Large intestine (tissue), 3 donors: ENCODE results near the gene BTD. TPM values are rescaled to one million over a fixed set of nuclear protein-coding genes. Genes with fewer than 3 reads are reported as not detected.
"Not testable (repeated sequence)": the region's sequence is repeated elsewhere in the genome, so short reads cannot be mapped to it uniquely, and the experiment has no call there.

Source experiments
- DNase-seq, 2 donors: peaks; one replicate each; pipeline versions ENCODE4 v3.0.0 to v3.0.0-alpha.2; 2013
- H3K27ac ChIP-seq: one replicate; pipeline ENCODE4 v1.5.1; 2013; ENCODE audit warnings: low read length
- H3K27me3 ChIP-seq: 2 replicates; pipeline ENCODE4 v1.6.1; 2013; ENCODE audit warnings: low read length; ENCODE audit not compliant: control insufficient read depth, insufficient read depth
- H3K36me3 ChIP-seq: 2 replicates; pipeline ENCODE4 v1.6.1; 2013; ENCODE audit warnings: low read length; ENCODE audit not compliant: control insufficient read depth, insufficient read depth
- H3K4me1 ChIP-seq: one replicate; pipeline ENCODE4 v1.6.1; 2013; ENCODE audit warnings: low read length; ENCODE audit not compliant: control insufficient read depth, insufficient read depth
- H3K4me3 ChIP-seq: one replicate; pipeline ENCODE4 v1.5.1; 2013; ENCODE audit warnings: low read length
- H3K9me3 ChIP-seq: one replicate; pipeline ENCODE4 v1.6.1; 2013; ENCODE audit warnings: mild to moderate bottlenecking, low read depth, low read length, moderate library complexity; ENCODE audit not compliant: control insufficient read depth
- WGBS: methylation state at CpG from one replicate; pipeline ENCODE4 v1.1.5; 2013; ENCODE audit warnings: low lambda C conversion rate; ENCODE audit not compliant: insufficient coverage; 5-methylcytosine and 5-hydroxymethylcytosine counted together
- polyA plus RNA-seq: library from polyadenylated mRNA; unstranded; fragments of 120-200 nt; gene quantifications from one replicate; pipeline ENCODE4 v1.2.1, GENCODE V29; 2013

BTD gene
- polyA plus RNA-seq, 1 donor: 27.8 TPM

DNA sequence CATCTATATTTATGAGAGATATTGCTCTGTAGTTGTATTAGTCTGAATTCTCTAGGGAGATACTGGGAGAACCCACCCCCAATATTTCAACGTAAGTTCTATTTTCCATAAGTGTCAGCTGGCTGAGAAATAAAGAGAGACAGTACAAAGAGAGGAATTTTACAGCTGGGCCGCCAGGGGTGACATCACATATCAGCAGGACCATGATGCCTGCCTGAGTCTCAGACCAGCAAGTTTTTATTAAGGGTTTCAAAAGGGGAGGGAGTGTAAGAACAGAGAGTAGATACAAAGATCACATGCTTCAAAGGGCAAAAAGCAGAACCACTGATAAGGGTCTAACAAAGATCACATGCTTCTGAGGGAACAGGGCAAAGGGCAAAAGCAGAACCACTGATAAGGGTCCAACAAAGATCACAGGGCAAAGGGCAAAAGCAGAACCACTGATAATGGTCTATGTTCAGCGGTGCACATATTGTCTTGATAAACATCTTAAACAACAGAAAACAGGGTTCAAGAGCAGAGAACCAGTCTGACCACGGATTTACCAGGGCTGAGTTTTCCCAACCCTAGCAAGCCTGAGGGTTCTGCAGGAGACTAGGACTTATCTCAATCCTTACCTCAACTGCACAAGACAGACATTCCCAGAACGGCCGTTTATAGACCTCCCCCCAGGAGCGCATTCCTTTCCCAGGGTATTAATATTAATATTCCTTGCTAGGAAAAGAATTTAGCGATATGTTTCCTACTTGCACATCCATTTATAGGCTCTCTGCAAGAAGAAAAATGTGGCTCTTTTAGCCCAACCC, 18.3 kb downstream of the BTD start:
- Histone ChIP-seq H3K9me3 (peaks cover 23% of the 10 kb centered on the region), H3K27ac (peak overlapping the region; percentile 82)
- WGBS: no CpG with 5 or more reads among the region's 8 CpGs
- H3K36me3 ChIP-seq, H3K4me1 ChIP-seq, H3K27me3 ChIP-seq, H3K4me3 ChIP-seq: not testable (repeated sequence)
- peak; percentile 34 to 62 for DNase-seq

DNA sequence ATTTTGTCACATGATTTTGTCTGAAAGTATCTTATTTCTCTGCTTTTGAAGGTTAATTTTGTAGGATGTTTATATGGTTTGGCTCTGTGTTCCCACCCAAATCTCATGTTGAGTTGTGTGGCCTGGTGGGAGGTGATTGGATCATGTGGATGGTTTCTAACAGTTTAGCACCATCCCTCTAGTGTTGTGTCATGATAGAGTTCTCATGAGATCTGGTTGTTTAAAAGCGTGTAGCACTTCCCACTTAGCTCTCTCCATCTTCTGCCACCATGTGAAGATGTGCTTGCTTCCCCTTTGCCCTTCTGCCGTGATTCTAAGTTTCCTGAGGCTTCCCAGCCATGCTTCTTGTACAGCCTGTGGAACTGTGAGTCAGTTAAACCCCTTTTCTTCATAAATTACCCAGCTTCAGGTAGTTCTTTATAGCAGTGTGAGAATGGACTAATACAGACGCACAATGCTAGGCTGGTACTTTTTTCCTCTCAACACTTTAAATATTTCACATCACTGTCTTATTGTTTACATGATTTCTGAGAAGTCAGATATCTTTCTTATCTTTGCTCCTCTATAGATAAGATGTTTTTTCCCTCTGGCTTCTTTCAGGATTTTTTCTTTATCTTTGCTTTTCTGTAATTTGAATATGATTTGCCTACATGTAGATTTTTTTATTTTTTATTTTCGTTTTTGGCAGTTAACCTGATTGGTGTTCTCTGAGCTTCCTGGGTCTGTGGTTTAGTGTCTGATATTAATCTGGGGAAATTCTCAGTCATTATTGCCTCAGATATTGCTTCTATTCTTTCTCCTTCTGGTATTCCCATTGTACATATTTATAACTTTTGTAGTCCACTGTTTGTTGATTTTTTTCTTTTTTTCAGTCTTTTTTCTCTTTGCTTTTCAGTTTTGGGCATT, 22.2 kb downstream of the BTD start:
- Histone ChIP-seq H3K4me3 (no peak overlapping the region), H3K27ac (no peak overlapping the region), H3K9me3 (peaks cover 14% of the 10 kb centered on the region), H3K36me3 (peaks cover 3% of the 10 kb centered on the region), H3K27me3 (no peaks in the 10 kb centered on the region), H3K4me1 (no peaks in the 10 kb centered on the region)
- no peak for DNase-seq
- WGBS: 89% methylated on average over 1 of the region's 4 CpGs

DNA sequence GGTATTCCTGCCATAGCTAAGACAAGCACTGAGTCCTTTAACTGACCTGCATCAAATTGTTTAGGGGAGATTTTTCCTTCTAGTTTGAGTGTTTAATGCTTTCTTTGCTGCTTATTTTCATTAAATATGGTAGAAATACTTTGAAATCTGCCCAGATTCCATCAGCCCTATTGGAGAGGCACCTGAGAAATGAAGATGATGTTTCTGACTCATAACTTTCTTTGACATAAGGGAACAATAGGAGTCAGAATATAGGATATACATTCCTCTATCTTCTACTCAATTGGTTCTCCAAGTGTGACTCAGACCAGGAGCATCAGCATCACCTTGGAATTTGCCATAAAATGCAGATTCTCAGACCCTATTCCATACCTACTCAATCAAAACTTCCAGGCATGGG, 27.4 kb downstream of the BTD start:
- no peak for DNase-seq
- Histone ChIP-seq H3K4me3 (no peak overlapping the region), H3K4me1 (no peaks in the 10 kb centered on the region), H3K36me3 (no peaks in the 10 kb centered on the region), H3K27me3 (no peaks in the 10 kb centered on the region), H3K9me3 (no peaks in the 10 kb centered on the region), H3K27ac (no peak overlapping the region)

DNA sequence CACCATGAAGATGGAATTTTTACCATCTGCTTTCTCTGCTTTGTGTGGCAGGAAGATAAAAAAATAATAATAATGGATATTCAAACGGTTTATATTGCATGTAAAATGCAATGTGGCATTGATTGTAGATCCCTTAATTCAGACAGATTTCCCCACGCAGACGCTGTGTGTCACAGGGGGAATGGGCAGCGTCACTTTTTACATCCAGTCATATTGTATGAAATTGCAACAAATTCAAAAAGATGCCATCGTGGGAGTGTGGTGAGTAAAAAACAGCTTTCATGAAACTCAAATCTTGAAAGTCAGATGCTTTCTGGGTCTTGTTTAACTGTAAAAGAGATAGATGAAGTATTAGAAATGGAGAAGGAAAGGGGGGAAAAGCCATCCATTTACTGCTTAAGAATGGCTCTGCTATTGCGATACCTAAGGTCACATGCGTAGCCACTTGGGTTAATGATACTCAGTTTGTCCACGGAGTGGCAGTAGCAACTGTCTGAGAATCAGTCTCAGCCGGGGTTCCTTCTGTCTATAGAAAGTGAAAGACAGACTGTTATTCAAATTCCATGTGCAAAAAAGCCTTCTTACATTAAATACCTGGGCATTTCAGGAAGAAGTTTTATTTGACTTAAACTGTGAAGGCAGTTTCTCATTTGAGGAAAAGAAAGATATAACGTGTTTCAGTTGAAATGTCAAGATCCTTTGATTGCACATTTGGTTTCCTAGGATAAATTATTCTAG, 28.5 kb downstream of the BTD start:
- H3K36me3 ChIP-seq: no peaks in the 10 kb centered on the region
- H3K4me1 ChIP-seq: no peaks in the 10 kb centered on the region
- H3K9me3 ChIP-seq: no peaks in the 10 kb centered on the region
- H3K27ac ChIP-seq: no peak overlapping the region
- DNase-seq: peak; percentile 59 to 81
- peak overlapping the region; percentile 9 for H3K4me3 ChIP-seq
- H3K27me3 ChIP-seq: no peaks in the 10 kb centered on the region
- WGBS: 87% methylated on average over 3 of the region's 10 CpGs

DNA sequence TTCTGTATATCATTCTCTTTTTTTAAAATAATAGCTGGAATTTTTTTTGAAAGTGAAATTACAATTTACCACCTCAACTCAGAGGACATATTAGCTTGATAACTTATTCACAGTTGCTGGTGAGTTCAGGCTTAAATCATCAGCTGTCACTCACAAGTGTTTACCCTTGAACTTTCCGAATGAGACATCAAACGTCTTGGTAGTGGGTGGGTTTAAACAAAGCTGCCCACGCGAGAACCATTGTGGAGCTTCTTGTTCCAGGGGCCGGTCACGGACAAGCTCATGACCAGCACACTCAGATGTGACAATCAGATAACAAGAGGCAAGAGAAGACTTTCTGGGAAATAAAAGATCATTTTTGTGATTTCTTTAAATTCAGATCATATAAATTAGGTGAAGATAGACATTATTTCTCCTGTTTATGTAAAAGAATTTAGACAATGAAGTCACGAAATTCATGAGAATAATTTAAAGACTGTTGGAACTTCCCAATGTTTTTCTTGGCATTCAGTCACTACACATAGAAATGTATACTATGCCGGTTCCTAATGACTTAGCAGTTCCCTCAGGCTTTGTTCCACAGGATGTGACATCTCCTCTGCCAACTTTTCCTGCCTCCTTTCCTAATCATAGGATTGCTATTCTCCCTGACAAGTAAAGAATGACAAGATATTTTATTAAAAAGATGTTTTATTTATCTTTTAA, 29.3 kb downstream of the BTD start:
- no peak overlapping the region for H3K27ac ChIP-seq
- peaks cover 3% of the 10 kb centered on the region for H3K4me1 ChIP-seq
- H3K36me3 ChIP-seq: peaks cover 4% of the 10 kb centered on the region
- peak overlapping the region; percentile 9 for H3K4me3 ChIP-seq
- DNase-seq: no peak
- WGBS: 43% methylated on average over 6 of the region's 8 CpGs
- H3K27me3 ChIP-seq: no peaks in the 10 kb centered on the region
- H3K9me3 ChIP-seq: no peaks in the 10 kb centered on the region

- Histone ChIP-seq H3K36me3 (peaks cover 5% of the 10 kb centered on the region), H3K27ac (no peak overlapping the region), H3K4me1 (peaks cover 4% of the 10 kb centered on the region), H3K4me3 (no peak overlapping the region), H3K9me3 (no peaks in the 10 kb centered on the region), H3K27me3 (no peaks in the 10 kb centered on the region)
- no peak for DNase-seq
- 75% methylated on average over 7 of the region's 12 CpGs for WGBS
These were observed 30.1 kb downstream of the BTD start for GRCh38 chr3:15631426-15632211.

GRCh38 chr3:15632212-15632580, 30.7 kb downstream of the BTD start:
- Histone ChIP-seq H3K4me1 (peaks cover 4% of the 10 kb centered on the region), H3K36me3 (peaks cover 5% of the 10 kb centered on the region), H3K27ac (no peak overlapping the region), H3K4me3 (no peak overlapping the region), H3K9me3 (no peaks in the 10 kb centered on the region), H3K27me3 (no peaks in the 10 kb centered on the region)
- no CpG with 5 or more reads among the region's 4 CpGs for WGBS
- no peak for DNase-seq

- 73% methylated on average over 1 of the region's 5 CpGs for WGBS
- no peak for DNase-seq
- H3K9me3 ChIP-seq: no peaks in the 10 kb centered on the region
- H3K4me3 ChIP-seq: no peak overlapping the region
- H3K27me3 ChIP-seq: no peaks in the 10 kb centered on the region
- peaks cover 5% of the 10 kb centered on the region for H3K36me3 ChIP-seq
- no peak overlapping the region for H3K27ac ChIP-seq
- peaks cover 4% of the 10 kb centered on the region for H3K4me1 ChIP-seq
These were observed 31.6 kb downstream of the BTD start for GRCh38 chr3:15633159-15633558.

GRCh38 chr3:15633766-15634598, 32.4 kb downstream of the BTD start:
- DNase-seq: no peak
- H3K4me3 ChIP-seq: no peak overlapping the region
- H3K27me3 ChIP-seq: no peaks in the 10 kb centered on the region
- H3K9me3 ChIP-seq: no peaks in the 10 kb centered on the region
- H3K4me1 ChIP-seq: peaks cover 4% of the 10 kb centered on the region
- 86% methylated on average over 1 of the region's 4 CpGs for WGBS
- H3K27ac ChIP-seq: peak overlapping the region; percentile 54
- peaks cover 5% of the 10 kb centered on the region for H3K36me3 ChIP-seq
